Measurements from ENCODE around the gene ZNF628.

DNA sequence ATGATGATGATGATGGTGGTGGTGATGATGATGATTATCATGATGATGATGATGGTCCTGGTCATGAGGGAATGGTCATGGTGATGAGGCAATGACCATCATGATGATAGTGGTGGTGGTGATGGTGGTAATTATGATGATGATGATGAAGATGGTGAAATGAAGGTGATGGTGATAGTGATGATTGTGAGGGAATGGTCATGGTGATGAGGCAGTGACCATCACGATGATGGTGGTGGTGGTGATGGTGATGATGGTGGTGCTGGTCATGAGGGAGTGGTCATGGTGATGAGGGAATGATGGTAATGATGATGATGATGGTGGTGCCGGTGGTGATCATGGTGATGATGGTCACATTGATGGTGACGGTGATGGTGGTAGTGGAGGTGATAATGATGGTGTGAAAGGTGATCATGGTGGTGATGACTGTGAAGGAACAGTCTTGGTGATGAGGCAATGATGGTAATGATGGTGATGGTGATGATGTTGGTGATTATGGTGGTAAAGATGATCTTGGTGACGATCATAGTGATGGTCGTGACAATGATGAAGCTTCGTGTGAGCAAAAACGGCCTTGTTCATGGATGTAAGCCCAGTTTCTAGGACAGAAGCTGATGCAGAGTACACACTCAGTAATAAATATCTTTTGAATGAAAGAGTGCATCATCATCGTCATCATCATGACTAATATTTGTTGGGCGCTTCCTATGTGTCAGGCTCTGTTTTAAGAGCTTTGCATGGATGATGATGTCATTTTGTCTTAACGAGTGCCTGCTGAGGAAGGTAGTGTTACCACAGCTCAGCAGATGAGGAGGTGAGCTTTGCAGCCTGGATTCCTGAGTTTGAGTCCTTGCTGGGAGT is 43.3 kb downstream of the ZNF628 start:
- TF ChIP-seq GLIS3 (CRISPR knock-in tag; IDR thresholded peaks at IDR 0.05): no peak
- TF ChIP-seq, protein P1, sequence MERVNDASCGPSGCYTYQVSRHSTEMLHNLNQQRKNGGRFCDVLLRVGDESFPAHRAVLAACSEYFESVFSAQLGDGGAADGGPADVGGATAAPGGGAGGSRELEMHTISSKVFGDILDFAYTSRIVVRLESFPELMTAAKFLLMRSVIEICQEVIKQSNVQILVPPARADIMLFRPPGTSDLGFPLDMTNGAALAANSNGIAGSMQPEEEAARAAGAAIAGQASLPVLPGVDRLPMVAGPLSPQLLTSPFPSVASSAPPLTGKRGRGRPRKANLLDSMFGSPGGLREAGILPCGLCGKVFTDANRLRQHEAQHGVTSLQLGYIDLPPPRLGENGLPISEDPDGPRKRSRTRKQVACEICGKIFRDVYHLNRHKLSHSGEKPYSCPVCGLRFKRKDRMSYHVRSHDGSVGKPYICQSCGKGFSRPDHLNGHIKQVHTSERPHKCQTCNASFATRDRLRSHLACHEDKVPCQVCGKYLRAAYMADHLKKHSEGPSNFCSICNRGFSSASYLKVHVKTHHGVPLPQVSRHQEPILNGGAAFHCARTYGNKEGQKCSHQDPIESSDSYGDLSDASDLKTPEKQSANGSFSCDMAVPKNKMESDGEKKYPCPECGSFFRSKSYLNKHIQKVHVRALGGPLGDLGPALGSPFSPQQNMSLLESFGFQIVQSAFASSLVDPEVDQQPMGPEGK (CRISPR knock-in tag; IDR thresholded peaks at IDR 0.05; ENCODE audit: borderline replicate concordance): no peak
- TF ChIP-seq PPARA (CRISPR knock-in tag; IDR thresholded peaks at IDR 0.05; ENCODE audit: borderline replicate concordance): no peak
- no peak for TF ChIP-seq ZNF70 (CRISPR knock-in tag; IDR thresholded peaks at IDR 0.05)
- TF ChIP-seq ZFP30 (CRISPR knock-in tag; IDR thresholded peaks at IDR 0.05): no peak
- TF ChIP-seq RARB (CRISPR knock-in tag; IDR thresholded peaks at IDR 0.05): no peak
- TF ChIP-seq ZC3H10 (CRISPR knock-in tag; IDR thresholded peaks at IDR 0.05): no peak
- TF ChIP-seq ARNTL (CRISPR knock-in tag; IDR thresholded peaks at IDR 0.05; ENCODE audit: borderline replicate concordance, low read depth): no peak
- no peak for TF ChIP-seq ISL1 (CRISPR knock-in tag; IDR thresholded peaks at IDR 0.05)
- no peak for TF ChIP-seq SNAI2 (CRISPR knock-in tag; IDR thresholded peaks at IDR 0.05)
- TF ChIP-seq ESRRG (CRISPR knock-in tag; IDR thresholded peaks at IDR 0.05): no peak
- no peak for TF ChIP-seq ZFP3 (CRISPR knock-in tag; IDR thresholded peaks at IDR 0.05)
- TF ChIP-seq, protein P2, sequence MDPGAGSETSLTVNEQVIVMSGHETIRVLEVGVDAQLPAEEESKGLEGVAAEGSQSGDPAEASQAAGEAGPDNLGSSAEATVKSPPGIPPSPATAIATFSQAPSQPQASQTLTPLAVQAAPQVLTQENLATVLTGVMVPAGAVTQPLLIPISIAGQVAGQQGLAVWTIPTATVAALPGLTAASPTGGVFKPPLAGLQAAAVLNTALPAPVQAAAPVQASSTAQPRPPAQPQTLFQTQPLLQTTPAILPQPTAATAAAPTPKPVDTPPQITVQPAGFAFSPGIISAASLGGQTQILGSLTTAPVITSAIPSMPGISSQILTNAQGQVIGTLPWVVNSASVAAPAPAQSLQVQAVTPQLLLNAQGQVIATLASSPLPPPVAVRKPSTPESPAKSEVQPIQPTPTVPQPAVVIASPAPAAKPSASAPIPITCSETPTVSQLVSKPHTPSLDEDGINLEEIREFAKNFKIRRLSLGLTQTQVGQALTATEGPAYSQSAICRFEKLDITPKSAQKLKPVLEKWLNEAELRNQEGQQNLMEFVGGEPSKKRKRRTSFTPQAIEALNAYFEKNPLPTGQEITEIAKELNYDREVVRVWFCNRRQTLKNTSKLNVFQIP (CRISPR knock-in tag; IDR thresholded peaks at IDR 0.05; ENCODE audit: borderline replicate concordance, low read depth): no peak
- no peak for TF ChIP-seq ZNF8 (CRISPR knock-in tag; IDR thresholded peaks at IDR 0.05)

All from SK-N-SH treated with all-trans-retinoic acid at 6 μM for 48 hours (cell line).